GM18508 (cell line): ENCODE measurements around the gene NPHP1.
"Not testable (repeated sequence)": the region's sequence is repeated elsewhere in the genome, so short reads cannot be mapped to it uniquely, and the experiment has no call there.

ENCODE experiments used
- ATAC-seq: cut with Tn5 transposase; IDR thresholded peaks from one replicate; pipeline ENCODE4 v1.9.1; 2021; ENCODE audit warnings: moderate number of reproducible peaks; ENCODE audit not compliant: insufficient read depth, unreplicated experiment

NPHP1 gene

GRCh38 chr2:110106642-110107041 is 98.2 kb downstream of the NPHP1 start:
- no peak for ATAC-seq

DNA sequence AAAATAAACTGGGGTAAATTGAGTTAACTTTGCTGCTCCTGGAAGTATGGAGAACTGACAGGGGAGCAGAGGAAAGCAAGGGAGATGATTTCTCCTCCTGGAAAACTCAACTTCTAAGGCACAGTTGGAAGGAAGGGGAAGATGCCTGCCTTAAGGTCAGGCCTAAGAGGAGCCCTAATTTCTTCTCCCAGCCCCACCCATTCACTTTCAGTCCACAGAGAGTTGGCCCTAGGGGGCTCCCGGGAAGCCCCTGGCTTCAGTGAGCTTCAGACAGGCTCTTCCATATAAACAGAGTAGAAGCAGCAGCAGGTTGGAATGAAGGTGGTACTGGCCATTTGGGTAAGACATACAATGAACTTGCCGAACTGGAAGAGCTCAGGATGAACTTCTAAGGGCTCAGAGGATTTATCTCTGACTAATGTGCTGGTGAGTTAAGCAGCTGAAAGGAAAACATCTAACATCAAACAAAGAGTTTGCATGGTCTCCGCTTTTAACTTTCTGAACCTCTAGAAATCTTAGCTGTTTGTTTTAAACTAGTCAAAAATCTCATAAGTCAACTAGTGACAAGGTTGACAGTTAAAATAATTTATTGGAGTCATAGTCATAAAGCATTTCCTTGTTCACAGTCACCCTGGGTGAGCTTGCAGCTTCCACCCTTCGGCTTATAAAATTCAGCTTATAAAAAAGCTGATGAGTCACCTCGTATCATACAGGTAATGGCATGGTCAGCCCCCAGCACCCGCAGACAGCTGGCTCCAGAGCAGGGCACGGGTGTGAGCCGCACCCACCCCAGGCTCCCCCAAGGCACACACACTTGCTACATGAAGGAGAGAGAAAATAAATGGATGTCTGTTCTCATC is 99.0 kb downstream of the NPHP1 start:
- no peak for ATAC-seq

GRCh38 chr2:110105183-110105582 is 99.6 kb downstream of the NPHP1 start:
- ATAC-seq = no peak

DNA sequence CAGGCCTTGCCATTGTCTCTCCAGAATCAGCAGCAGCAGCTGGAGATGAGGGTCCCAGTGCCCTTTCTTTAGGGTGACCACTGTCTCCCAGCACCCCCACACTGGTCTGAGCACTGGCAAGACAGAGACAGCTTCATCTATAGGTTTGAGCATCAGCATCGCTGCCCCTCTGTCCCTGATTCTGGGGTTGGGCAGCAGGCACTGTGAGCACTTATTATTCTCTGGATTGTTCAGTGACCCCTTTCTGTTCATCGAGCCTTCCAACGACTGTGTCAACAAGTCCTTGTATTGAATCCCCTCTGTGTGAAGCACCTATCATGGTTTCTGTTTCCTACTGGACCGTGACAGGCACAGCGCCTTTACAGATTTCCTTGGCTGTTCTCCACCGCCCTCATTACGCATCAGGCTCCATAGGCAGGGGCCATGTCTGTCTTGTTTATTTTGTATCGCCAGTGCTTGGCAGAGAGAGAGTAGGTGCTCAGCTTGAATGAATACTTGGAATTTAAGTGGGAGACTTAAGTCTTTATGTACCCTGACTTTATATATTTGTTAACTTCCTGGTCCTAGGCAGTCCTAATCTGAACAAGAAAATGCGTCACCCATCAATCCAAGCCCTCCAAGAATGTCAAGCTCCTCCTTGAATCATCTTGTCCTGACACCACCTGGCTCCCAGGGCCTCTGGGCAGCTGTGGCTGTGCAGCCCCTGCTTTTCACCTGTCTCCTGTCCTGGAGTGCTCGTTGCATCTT is 100.6 kb downstream of the NPHP1 start:
- no peak for ATAC-seq

DNA sequence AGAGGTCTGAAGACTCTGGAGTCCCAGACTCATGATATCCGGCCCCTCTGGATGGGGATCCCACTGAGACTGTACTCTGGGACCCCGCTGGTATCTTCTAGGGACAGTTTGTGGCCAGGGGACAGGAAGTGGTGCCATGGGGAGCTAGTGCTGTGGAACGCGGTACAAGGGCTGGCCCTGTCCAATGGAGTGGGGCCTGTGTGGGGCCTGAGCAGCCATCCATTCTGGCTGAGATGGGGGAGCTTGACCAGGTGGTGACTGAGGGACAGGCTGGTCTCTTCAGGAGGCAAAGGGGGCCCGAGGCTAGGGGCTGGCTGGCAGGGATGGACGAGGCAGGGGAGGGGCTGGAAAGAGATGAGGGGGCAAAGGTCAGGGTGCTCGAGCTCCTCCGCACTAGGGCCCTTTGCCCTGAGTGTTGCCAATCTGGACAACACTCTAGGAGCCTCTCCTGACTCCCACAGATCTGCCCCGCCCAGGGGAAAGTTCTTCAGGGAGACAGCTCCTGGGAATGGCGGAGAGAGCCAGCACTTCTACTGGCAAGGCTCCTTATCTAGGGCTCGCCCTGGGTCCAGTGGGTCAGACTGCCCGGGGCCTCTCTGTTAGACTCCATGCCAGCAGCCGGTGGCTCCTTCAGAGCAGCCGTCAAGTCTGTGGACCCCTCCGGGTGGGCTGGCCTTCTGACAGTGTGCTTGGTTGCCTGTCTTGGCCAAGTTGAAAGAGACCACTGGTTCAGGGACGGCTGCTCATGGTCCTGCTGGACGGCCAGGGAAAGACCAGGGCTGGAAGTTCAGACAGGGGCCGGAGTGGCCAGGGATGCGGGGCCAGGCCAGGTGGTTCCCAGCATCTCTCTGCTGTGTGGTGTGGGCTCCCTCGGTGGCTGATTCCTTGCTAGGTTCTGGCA is 101.5 kb downstream of the NPHP1 start:
- ATAC-seq = no peak

DNA sequence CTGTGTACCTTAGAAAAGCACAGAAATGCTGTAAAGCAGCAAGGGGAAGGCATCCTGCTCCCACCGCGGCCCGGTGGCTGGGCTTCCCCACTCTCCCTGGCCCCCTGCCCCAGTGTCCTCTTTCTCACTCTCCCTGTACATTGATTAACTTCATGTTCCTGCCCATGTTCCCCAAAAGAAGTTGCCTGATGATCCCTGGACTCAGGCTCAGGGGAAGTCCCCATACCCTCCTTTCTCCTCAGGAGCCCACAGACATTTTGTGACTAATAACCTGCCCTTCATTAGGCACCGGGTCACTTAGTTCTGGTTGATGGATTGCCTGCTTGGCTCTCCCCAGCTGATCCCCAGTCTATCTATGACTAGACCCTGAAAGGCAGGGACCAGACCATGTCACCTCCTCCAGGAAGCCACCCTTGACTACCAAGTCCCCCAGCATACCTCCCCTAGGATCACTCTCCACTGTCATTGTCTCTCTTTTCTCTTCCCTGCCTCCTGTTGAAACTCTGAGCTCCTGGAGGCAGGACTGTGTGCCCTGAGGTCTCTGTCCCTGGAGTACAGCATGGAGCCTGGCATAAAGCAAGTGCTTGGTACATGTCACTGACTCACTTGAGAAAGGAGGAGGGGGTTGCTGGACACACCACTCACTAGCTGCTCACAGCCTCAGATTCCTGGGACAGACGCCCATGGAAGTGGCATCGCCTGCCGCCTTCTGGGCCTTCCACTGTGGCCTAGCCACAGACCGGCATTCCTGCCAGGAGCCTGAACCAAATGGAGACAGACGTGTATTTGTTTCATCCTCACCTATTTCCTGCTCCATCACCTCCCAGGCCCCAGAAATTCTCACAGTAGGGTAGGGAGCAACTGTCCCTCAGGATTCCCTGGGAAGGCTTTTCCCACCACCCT is 102.7 kb downstream of the NPHP1 start:
- no peak for ATAC-seq

- ATAC-seq = no peak
Observed at GRCh38 chr2:110101280-110101844, 103.5 kb downstream of the NPHP1 start.

GRCh38 chr2:110100880-110101279 is 103.9 kb downstream of the NPHP1 start:
- not testable (repeated sequence) for ATAC-seq

- ATAC-seq = no peak
Observed at GRCh38 chr2:110100480-110100879, 104.3 kb downstream of the NPHP1 start.

GRCh38 chr2:110099471-110100225 is 105.2 kb downstream of the NPHP1 start:
- no peak for ATAC-seq

DNA sequence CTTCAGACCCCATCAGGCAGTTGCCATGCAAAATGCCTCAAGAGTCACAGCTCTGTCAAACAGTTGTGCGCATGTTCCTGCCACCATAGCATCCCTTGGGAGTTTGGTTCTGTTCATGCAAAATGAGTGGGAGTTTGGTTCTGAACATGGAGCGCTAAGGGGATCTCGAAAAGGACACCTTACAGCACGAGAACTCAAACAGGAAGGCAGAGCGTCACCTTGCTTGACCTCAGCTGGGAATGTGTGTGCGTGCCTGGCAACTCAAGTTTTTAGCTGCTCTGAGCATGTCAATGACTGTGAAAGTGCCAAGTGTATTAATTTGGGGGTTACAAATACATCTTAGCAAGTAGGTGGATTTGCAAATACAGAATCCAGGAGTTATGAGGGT is 105.8 kb downstream of the NPHP1 start:
- no peak for ATAC-seq

DNA sequence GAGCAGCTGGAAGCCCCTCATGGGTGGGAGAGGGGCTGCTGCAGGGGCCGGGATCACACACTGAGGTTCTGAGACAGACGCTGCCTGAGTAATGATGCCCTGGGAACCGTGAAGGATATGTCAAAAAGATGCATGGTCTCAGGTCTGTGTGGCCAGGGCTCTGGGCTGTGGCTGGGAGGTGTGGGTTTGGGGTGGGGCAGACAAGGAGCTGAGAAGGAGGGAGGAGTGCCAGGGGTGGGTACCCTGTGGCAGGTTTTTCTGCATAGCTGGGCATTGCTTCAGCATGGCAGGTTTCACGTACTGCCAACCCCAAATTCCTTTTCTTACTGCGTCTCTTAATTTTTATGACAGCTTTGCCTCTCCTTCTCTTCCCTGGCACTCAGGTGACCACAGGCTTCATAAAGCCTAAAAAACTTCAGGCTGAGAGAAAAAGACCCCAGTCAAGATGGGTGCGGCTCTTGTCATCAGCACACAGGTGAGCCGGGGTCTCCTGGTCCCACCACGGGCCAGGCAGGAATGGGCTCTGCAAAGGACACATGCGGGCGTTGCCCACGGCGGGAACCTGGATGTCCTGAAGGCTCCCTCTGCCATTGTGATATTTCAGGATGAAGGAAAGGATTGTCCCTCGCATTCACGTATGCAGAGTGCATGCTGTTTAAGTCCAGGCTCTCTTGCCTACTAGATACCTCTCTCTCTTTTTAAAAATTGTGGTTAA is 107.2 kb downstream of the NPHP1 start:
- ATAC-seq = no peak

GRCh38 chr2:110095994-110096633 is 108.7 kb downstream of the NPHP1 start:
- ATAC-seq = no peak

DNA sequence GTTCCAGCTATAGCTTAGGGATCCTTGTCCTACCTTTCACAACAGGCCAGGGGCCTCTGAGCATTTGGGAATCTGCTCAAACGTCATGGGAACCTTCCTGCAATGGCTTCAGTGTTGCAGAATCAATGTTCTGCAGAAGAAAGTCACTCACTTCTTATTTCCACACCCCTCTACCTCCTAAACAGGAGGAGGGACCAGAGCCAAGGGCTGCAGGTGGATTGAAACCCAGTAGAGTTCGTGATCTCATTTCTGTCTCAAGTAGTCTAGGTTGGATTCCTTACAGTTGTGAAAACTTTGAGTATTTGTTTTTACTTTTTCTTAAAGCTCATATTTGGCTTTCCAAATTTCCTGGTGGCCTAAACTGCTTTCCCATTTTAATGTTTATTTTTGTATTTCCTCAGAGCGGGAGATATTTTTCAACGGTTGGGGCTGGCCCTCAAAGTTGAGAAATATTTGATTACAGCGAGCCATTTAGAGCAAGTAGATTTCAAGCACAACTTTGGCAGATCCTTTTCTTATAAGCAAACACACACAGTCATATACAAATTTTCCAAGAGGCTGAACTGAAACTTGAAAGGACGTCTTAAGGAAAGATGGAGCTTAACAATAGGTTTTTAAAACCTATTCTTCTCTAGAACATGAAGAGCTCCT is 109.8 kb downstream of the NPHP1 start:
- ATAC-seq = not testable (repeated sequence)

DNA sequence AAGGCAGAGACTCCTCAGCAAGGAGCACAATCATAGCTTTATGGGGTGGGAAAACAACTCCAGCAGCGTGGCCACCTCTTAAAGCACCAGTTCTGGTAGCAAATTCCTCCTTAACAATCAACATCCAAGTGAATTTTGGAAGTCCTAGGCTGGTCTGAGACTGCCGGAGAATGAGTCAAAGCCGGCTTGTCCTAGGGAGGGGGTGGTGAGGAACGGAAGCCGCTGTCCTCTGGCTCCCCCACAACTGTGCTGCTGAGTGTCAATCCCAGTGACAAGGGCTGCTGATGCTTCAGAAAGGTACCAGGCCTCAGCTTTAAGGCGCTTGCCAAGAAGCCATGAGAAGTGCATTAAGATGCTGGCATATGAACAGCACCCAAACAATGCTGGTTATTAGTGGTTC is 110.9 kb downstream of the NPHP1 start:
- ATAC-seq = not testable (repeated sequence)

- not testable (repeated sequence) for ATAC-seq
Observed at GRCh38 chr2:110090164-110090563, 114.6 kb downstream of the NPHP1 start.

GRCh38 chr2:110083757-110084156 is 121.1 kb downstream of the NPHP1 start:
- not testable (repeated sequence) for ATAC-seq
